Neural cell (in vitro differentiated cells): ENCODE data around the gene ZBED2. TPM values are rescaled to one million over a fixed set of nuclear protein-coding genes. Genes with fewer than 3 reads are reported as not detected.

Experiments used
- H2AFZ ChIP-seq: fragments of 200-600, 300-800 bp; sonication (generic), shearing (Covaris generic); 2 replicates; pipeline ENCODE4 v1.6.0; 2014; ENCODE audit warnings: low read depth, mild to moderate bottlenecking, antibody characterized with exemption, low read length, moderate library complexity
- H3F3A ChIP-seq: fragments of 200-600 bp; shearing (Covaris generic); 2 replicates; pipeline ENCODE4 v1.6.1; 2016; ENCODE audit warnings: mild to moderate bottlenecking, moderate library complexity, mixed read lengths, antibody characterized with exemption, low read length; ENCODE audit not compliant: insufficient read depth, poor library complexity, severe bottlenecking
- H3K27ac ChIP-seq: fragments of 200-600, 300-800 bp; sonication (generic), shearing (Covaris generic); 2 replicates; pipeline ENCODE4 v1.5.1; 2014; ENCODE audit warnings: mild to moderate bottlenecking, low read length, moderate library complexity
- H3K27me3 ChIP-seq: fragments of 300-800, 200-600 bp; sonication (generic), shearing (Covaris generic); 2 replicates; pipeline ENCODE4 v1.6.0; 2014; ENCODE audit warnings: mild to moderate bottlenecking, low read depth, low read length, moderate library complexity; ENCODE audit not compliant: insufficient read depth
- H3K36me3 ChIP-seq: fragments of 300-800, 200-600 bp; sonication (generic), shearing (Covaris generic); 2 replicates; pipeline ENCODE4 v1.5.1; 2014; ENCODE audit warnings: mild to moderate bottlenecking, antibody characterized with exemption, low read length, moderate library complexity; ENCODE audit not compliant: insufficient read depth
- H3K4me2 ChIP-seq: fragments of 300-800, 200-600 bp; sonication (generic), shearing (Covaris generic); 2 replicates; pipeline ENCODE4 v1.6.0; 2014; ENCODE audit warnings: mild to moderate bottlenecking, low read length
- H3K4me3 ChIP-seq: fragments of 300-800, 200-600 bp; sonication (generic), shearing (Covaris generic); 2 replicates; pipeline ENCODE4 v1.5.1; 2014; ENCODE audit warnings: mild to moderate bottlenecking, low read length, moderate library complexity
- H3K79me2 ChIP-seq: fragments of 200-600 bp; shearing (Covaris generic); replicated peaks from 2 replicates; pipeline ENCODE4 v1.6.0; 2014; ENCODE audit warnings: mild to moderate bottlenecking, low read length, moderate library complexity; ENCODE audit not compliant: insufficient read depth
- H3K9ac ChIP-seq: fragments of 300-800, 200-600 bp; sonication (generic), shearing (Covaris generic); 2 replicates; pipeline ENCODE4 v1.6.1; 2016; ENCODE audit warnings: mild to moderate bottlenecking, low read length, mixed read lengths
- H3K9me2 ChIP-seq: fragments of 200-600 bp; shearing (Covaris generic); 2 replicates; pipeline ENCODE4 v1.6.1; 2016; ENCODE audit warnings: mild to moderate bottlenecking, low read length, mixed read lengths; ENCODE audit not compliant: insufficient read depth
- H3K9me3 ChIP-seq: fragments of 200-600, 300-800 bp; sonication (generic), shearing (Covaris generic); 2 replicates; pipeline ENCODE4 v1.6.1; 2016; ENCODE audit warnings: mild to moderate bottlenecking, mixed run types, low read length, moderate library complexity, mixed read lengths
- H4K20me1 ChIP-seq: fragments of 200-600 bp; shearing (Covaris generic); 2 replicates; pipeline ENCODE4 v1.6.1; 2016; ENCODE audit warnings: mild to moderate bottlenecking, mixed run types; ENCODE audit not compliant: insufficient read depth
- CTCF ChIP-seq: fragments of 450-650 bp; IDR thresholded peaks from 2 replicates; pipeline ENCODE4 v1.5.1; 2014; ENCODE audit warnings: antibody characterized with exemption, mild to moderate bottlenecking, moderate library complexity; ENCODE audit not compliant: poor library complexity, severe bottlenecking
- EP300 ChIP-seq: fragments of 450-650 bp; conservative IDR thresholded peaks from 2 replicates; pipeline ENCODE4 v1.6.1; 2014; ENCODE audit warnings: antibody characterized with exemption, mild to moderate bottlenecking, moderate library complexity; ENCODE audit not compliant: poor library complexity, severe bottlenecking
- EZH2 ChIP-seq: fragments of 200-600, 300-800 bp; shearing (Covaris generic), sonication (generic); IDR thresholded peaks from 2 replicates; pipeline ENCODE4 v1.6.1; 2014; ENCODE audit warnings: antibody characterized with exemption, low read length, borderline replicate concordance, mild to moderate bottlenecking; ENCODE audit not compliant: insufficient read depth, poor library complexity, severe bottlenecking
- MXI1 ChIP-seq: fragments of 450-650 bp; conservative IDR thresholded peaks from 2 replicates; pipeline ENCODE4 v1.6.1; 2014; ENCODE audit warnings: antibody characterized with exemption, mild to moderate bottlenecking; ENCODE audit not compliant: poor library complexity, severe bottlenecking
- POLR2AphosphoS5 ChIP-seq: IDR thresholded peaks from 2 replicates; pipeline ENCODE4 v1.6.1; 2012
- RAD21 ChIP-seq: fragments of 450-650 bp; conservative IDR thresholded peaks from 2 replicates; pipeline ENCODE4 v1.6.1; 2014; ENCODE audit warnings: antibody characterized with exemption, mild to moderate bottlenecking, moderate library complexity
- REST ChIP-seq: IDR thresholded peaks from 2 replicates; pipeline ENCODE4 v1.6.1; 2012; ENCODE audit warnings: borderline replicate concordance
- SMC3 ChIP-seq: fragments of 450-650 bp; conservative IDR thresholded peaks from 2 replicates; pipeline ENCODE4 v1.6.1; 2014; ENCODE audit warnings: antibody characterized with exemption, mild to moderate bottlenecking, moderate library complexity; ENCODE audit not compliant: poor library complexity
- TAF1 ChIP-seq: IDR thresholded peaks from 2 replicates; pipeline ENCODE4 v1.6.1; 2012; ENCODE audit warnings: low read depth
- polyA plus RNA-seq: library from polyadenylated mRNA; depleted of rRNA; stranded (reverse); fragments of >200 nt; gene quantifications from 2 replicates; pipeline ENCODE4 v1.2.3, GENCODE V29; 2014

Gene ZBED2
- polyA plus RNA-seq, 1 donor from 2014 or later: not detected

- no peak overlapping the region for H3K9ac ChIP-seq
- no peaks in the 10 kb centered on the region for H3K79me2 ChIP-seq
- no peaks in the 10 kb centered on the region for H3K9me2 ChIP-seq
- H3K27ac ChIP-seq: no peak overlapping the region
- H3K27me3 ChIP-seq: no peaks in the 10 kb centered on the region
- no peaks in the 10 kb centered on the region for H3F3A ChIP-seq
- H3K36me3 ChIP-seq: no peaks in the 10 kb centered on the region
- no peak overlapping the region for H3K4me3 ChIP-seq
- H2AFZ ChIP-seq: no peak overlapping the region
- H4K20me1 ChIP-seq: no peaks in the 10 kb centered on the region
- no peaks in the 10 kb centered on the region for H3K9me3 ChIP-seq
- H3K4me2 ChIP-seq: no peak overlapping the region
- TF ChIP-seq MXI1 (no peak), REST (no peak), TAF1 (no peak), SMC3 (no peak)
Observed at GRCh38 chr3:111617912-111618601, 22.9 kb upstream of the ZBED2 start.

- Histone ChIP-seq H3K27ac (no peak overlapping the region), H3K27me3 (no peaks in the 10 kb centered on the region), H3K9me3 (no peaks in the 10 kb centered on the region), H4K20me1 (no peaks in the 10 kb centered on the region), H3F3A (no peaks in the 10 kb centered on the region), H3K79me2 (no peaks in the 10 kb centered on the region), H3K9me2 (no peaks in the 10 kb centered on the region), H3K9ac (no peak overlapping the region), H3K4me2 (no peak overlapping the region), H3K36me3 (no peaks in the 10 kb centered on the region), H2AFZ (no peak overlapping the region), H3K4me3 (no peak overlapping the region)
- no peak for TF ChIP-seq CTCF
- TF ChIP-seq RAD21: no peak
- TF ChIP-seq EZH2: no peak
- TF ChIP-seq EP300: no peak
- TF ChIP-seq TAF1: no peak
- no peak for TF ChIP-seq POLR2AphosphoS5
- no peak for TF ChIP-seq SMC3
- TF ChIP-seq MXI1: no peak
- TF ChIP-seq REST: no peak
Observed at GRCh38 chr3:111617406-111617805, 22.3 kb upstream of the ZBED2 start.
